ENCODE data around the gene RORC.

RORC gene

DNA sequence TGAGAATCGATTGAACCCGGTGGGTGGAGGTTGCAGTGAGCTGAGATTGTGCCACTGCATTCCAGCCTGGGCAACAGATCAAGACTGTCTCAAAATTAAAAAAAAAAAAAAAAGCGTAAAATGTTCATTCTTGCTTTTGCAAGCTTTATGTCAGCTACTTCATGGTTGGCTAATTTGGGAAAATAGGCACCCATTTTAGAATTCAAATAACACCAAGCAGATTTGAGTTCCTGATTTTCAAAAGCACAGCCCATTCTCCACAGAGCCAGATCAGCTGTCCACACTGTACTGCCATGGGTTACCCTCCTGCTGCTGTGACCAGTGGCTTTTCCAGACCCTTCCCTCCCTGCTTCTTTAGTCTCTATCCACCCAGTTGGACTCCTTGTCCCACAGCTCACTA is 17.5 kb upstream of the RORC start:
- no peak overlapping the region for H3K4me3 ChIP-seq (ENCODE audit: low read depth, low read length)
- no peak for DNase-seq (ENCODE audit: low read depth)
- TF ChIP-seq, protein P1, sequence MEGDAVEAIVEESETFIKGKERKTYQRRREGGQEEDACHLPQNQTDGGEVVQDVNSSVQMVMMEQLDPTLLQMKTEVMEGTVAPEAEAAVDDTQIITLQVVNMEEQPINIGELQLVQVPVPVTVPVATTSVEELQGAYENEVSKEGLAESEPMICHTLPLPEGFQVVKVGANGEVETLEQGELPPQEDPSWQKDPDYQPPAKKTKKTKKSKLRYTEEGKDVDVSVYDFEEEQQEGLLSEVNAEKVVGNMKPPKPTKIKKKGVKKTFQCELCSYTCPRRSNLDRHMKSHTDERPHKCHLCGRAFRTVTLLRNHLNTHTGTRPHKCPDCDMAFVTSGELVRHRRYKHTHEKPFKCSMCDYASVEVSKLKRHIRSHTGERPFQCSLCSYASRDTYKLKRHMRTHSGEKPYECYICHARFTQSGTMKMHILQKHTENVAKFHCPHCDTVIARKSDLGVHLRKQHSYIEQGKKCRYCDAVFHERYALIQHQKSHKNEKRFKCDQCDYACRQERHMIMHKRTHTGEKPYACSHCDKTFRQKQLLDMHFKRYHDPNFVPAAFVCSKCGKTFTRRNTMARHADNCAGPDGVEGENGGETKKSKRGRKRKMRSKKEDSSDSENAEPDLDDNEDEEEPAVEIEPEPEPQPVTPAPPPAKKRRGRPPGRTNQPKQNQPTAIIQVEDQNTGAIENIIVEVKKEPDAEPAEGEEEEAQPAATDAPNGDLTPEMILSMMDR (IDR thresholded peaks at IDR 0.05; ENCODE audit: low read depth, low read length, missing control alignments) = no peak

DNA sequence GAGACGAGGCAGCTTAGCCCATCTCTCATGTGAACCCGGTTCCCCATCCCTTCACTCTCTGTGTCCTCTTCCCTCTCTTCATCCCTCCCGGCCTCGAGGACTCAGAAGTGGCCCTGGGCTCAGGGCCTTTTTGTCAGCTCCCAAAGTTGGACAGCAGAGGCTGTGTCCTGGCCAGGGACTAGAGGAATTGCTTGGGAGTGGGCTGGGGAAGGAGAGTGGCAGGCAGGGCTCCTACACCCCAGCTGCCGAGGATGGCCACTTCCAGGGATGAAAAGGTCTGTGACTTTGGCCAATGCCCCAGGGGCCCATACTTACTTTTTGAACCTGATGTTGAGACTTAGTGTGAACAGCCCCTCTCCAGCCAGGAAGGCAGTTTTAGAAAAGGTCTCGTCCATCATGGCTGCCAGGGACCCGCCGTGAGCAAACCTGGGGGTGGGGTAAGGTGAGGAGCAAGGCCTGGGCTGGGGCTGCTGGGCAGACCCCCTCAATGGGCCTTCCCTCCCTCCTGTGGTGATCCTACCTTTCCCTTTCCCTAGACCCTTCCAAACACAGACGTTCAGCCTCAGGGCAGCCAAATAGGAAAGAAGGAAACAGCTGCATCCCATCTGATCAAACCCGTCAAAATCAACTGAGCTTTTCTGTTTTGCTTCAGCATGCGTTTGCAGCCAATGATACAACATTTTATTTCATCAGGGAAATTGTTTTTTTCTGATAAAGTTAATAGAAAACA is 16.4 kb upstream of the RORC start:
- H3K4me3 ChIP-seq (ENCODE audit: low read depth, low read length) = no peak overlapping the region
- TF ChIP-seq, protein P1 (IDR thresholded peaks at IDR 0.05; ENCODE audit: low read depth, low read length, missing control alignments) = no peak
- no peak for DNase-seq (ENCODE audit: low read depth)

DNA sequence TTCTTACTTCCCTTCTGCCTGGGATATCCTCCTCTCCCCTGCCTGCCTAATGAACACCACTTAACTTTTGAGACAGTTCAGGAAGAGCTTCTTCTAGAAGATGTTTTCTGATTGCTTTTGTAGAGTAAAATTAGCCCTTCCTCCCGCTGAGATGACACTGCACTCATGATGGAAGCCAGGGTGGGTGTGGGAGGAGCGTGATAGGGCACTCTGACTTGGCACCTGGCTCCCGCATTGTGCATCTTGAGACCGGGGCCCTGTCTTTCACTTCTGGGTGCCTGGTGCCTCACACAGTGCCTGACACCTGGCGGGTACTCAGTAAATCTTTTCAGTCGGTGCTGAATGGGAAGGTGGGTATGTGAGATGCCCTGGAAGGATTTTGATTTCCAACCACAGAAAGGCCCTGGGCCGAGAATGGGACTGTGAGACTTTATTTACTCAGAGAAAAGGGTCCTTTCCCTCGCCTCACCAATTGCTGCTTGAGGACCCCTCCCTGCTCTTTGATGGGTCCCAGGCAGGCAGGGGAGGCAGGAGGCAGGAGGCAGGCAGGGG is 15.2 kb upstream of the RORC start:
- H3K4me3 ChIP-seq (ENCODE audit: low read depth, low read length) = no peak overlapping the region
- DNase-seq (ENCODE audit: low read depth) = no peak
- TF ChIP-seq, protein P1 (IDR thresholded peaks at IDR 0.05; ENCODE audit: low read depth, low read length, missing control alignments) = no peak

DNA sequence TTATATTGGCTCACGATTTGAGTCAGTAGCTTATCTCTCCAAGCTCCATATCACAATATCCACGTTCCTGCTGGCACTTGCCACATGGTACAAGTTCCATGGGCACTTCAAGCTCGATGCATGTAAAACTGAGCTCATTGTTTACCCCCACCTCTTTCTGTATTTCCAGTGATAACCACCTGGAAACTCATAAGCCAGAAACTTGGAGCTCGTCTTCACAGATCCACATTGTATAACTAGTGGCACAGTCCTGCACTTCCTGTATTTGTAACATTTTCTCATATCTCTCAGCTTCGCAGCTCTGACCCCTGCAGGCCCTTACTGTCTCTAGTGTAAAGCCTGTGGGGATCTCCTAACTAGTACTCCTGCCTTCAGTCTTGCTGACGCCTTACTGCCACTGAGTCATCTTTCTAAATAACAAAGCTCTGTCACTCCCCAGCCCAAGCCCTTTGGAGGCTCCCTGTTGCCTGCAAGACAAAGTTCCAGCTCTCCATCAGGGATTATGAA is 14.5 kb upstream of the RORC start:
- no peak for DNase-seq (ENCODE audit: low read depth)
- H3K4me3 ChIP-seq (ENCODE audit: low read depth, low read length) = no peak overlapping the region
- TF ChIP-seq, protein P1 (IDR thresholded peaks at IDR 0.05; ENCODE audit: low read depth, low read length, missing control alignments) = no peak

DNA sequence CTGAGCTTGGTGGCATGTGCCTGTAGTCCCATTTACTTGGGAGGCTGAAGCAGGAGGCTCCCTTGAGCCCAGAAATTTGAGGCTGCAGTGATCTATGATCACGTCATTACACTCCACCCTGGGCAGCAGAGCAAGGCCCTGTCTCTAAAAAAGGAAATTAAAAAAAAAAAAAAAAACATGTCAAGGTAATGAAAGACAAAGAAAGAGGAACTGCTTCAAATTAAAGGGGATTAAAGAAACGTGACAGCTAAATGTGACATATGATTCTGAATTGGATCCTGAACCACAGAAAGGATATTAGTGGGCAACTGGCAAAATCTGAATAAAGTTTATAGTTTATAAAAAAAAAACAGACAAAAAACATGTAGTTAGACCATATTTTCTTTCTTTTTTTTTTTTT is 11.8 kb upstream of the RORC start:
- H3K4me3 ChIP-seq (ENCODE audit: low read depth, low read length) = no peak overlapping the region
- TF ChIP-seq, protein P1 (IDR thresholded peaks at IDR 0.05; ENCODE audit: low read depth, low read length, missing control alignments) = no peak
- no peak for DNase-seq (ENCODE audit: low read depth)

DNA sequence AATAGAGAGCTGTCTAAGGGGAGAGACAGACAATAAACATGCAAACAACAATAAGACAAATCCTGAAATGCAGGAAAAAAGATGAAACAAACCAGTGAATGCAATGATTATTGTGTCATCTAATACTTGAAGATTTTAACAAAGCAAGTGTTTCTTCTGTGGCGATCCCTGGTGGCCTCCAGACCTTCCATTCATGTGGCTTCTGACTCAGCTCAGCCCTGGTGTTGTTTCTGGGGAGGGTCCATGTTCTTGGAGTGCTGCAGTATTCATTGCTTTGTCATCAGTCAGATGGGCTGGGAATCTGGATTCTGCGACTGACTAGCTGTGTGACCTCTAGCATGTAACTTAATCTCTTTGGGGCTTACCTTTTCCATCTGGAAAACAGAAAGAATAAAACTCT is 9.5 kb upstream of the RORC start:
- TF ChIP-seq, protein P1 (IDR thresholded peaks at IDR 0.05; ENCODE audit: low read depth, low read length, missing control alignments) = no peak
- no peak for DNase-seq (ENCODE audit: low read depth)
- H3K4me3 ChIP-seq (ENCODE audit: low read depth, low read length) = no peak overlapping the region

DNA sequence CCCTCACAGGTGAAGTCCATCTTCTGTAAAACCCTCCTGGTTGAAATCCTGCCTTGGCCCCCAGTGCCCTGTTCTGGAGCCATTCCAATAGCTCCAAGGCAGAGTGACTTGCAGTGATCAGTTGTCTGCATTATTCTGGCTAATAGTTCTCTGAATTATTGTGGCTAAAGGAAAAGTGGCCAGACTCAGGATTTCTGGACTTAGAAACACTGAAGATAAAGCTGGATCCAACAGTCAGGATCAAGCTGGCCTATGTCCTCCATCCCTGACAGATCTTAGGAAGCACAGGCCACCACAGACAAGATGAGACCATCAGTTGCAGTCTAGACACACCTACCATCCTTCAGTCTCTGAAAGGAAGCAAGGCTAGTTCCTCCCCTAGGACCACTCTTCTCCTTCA is 8.8 kb upstream of the RORC start:
- DNase-seq (ENCODE audit: low read depth) = no peak
- TF ChIP-seq, protein P1 (IDR thresholded peaks at IDR 0.05; ENCODE audit: low read depth, low read length, missing control alignments) = no peak
- H3K4me3 ChIP-seq (ENCODE audit: low read depth, low read length) = no peak overlapping the region
